HepG2 (cell line): Measurements from ENCODE around the gene RIPK1. TPM values are rescaled to one million over a fixed set of nuclear protein-coding genes. Genes with fewer than 3 reads are reported as not detected.

ENCODE experiments used
- CBX2 ChIP-seq, 2 experiments: fragments of 200-600 bp in 1 of 2; sonication (generic); formaldehyde crosslinking in 1 of 2; IDR thresholded peaks; 2 replicates each; pipeline versions ENCODE4 v1.7.0 to v1.8.1; 2018 to 2022; ENCODE audit warnings: low read depth in 2 of 2, low read length in 1 of 2, mild to moderate bottlenecking in 1 of 2, missing genetic modification reagents in 1 of 2
- CEBPG ChIP-seq: IDR thresholded peaks from 2 replicates; pipeline ENCODE4 v1.6.1; 2016
- FOXC1 ChIP-seq: sonication (generic); formaldehyde crosslinking; IDR thresholded peaks from 2 replicates; pipeline ENCODE4 v1.8.0; 2022; ENCODE audit warnings: mild to moderate bottlenecking, missing genetic modification reagents, borderline replicate concordance
- HNRNPL ChIP-seq: fragments of 200-400 bp; formaldehyde crosslinking; IDR thresholded peaks from 2 replicates; pipeline ENCODE4 v1.6.1; 2017; ENCODE audit warnings: mild to moderate bottlenecking, low read depth, low read length
- HOXA9 ChIP-seq: sonication (generic); formaldehyde crosslinking; IDR thresholded peaks from 2 replicates; pipeline ENCODE4 v1.8.1; 2022; ENCODE audit warnings: missing genetic modification reagents, mild to moderate bottlenecking, moderate library complexity, borderline replicate concordance
- KLF16 ChIP-seq, 2 experiments: sonication (generic) in 1 of 2; formaldehyde crosslinking in 1 of 2; IDR thresholded peaks; 2 replicates each; pipeline versions ENCODE4 v1.6.1 to v1.8.0; 2016 to 2023; ENCODE audit warnings: missing genetic modification reagents in 2 of 2, missing compliant biosample characterization in 1 of 2
- NAIF1 ChIP-seq: sonication (generic); formaldehyde crosslinking; IDR thresholded peaks from 2 replicates; pipeline ENCODE4 v1.5.0; 2020; ENCODE audit warnings: mild to moderate bottlenecking, missing genetic modification reagents, borderline replicate concordance
- NCOA2 ChIP-seq: sonication (generic); formaldehyde crosslinking; IDR thresholded peaks from 2 replicates; pipeline ENCODE4 v1.8.0; 2022; ENCODE audit warnings: inconsistent platforms
- SIX4 ChIP-seq: sonication (generic); formaldehyde crosslinking; IDR thresholded peaks from 2 replicates; pipeline ENCODE4 v1.4.0; 2020; ENCODE audit warnings: missing genetic modification reagents
- SRSF1 ChIP-seq: fragments of 200-400 bp; formaldehyde crosslinking; optimal IDR thresholded peaks from 2 replicates; pipeline ENCODE3; 2017; ENCODE audit warnings: mild to moderate bottlenecking, low read depth, low read length, moderate library complexity
- SRSF4 ChIP-seq: fragments of 200-400 bp; formaldehyde crosslinking; IDR thresholded peaks from one replicate; pipeline ENCODE4 v1.6.1; 2018; ENCODE audit warnings: mild to moderate bottlenecking, low read depth, low read length, moderate library complexity; ENCODE audit not compliant: poor library complexity, severe bottlenecking
- TCF7L2 ChIP-seq: IDR thresholded peaks from 2 replicates; pipeline ENCODE4 v1.6.1; 2011; ENCODE audit warnings: mild to moderate bottlenecking, low read depth, low read length, moderate library complexity
- TP53 ChIP-seq: sonication (generic); formaldehyde crosslinking; conservative IDR thresholded peaks from 2 replicates; pipeline ENCODE4 v1.4.0; 2020; ENCODE audit warnings: missing genetic modification reagents
- ZNF263 ChIP-seq: sonication (generic); formaldehyde crosslinking; IDR thresholded peaks from 2 replicates; pipeline ENCODE4 v1.4.0; 2020; ENCODE audit warnings: missing genetic modification reagents
- ZNF510 ChIP-seq: sonication (generic); formaldehyde crosslinking; IDR thresholded peaks from 2 replicates; pipeline ENCODE4 v1.4.0; 2020; ENCODE audit warnings: low read depth, mild to moderate bottlenecking, missing genetic modification reagents
- ZNF589 ChIP-seq: sonication (generic); formaldehyde crosslinking; conservative IDR thresholded peaks from 2 replicates; pipeline ENCODE4 v1.8.0; 2022; ENCODE audit warnings: mild to moderate bottlenecking, moderate library complexity, missing genetic modification reagents
- ZNF678 ChIP-seq: sonication (generic); formaldehyde crosslinking; IDR thresholded peaks from 2 replicates; pipeline ENCODE4 v1.4.0; 2020; ENCODE audit warnings: mild to moderate bottlenecking, missing genetic modification reagents
- ZNF749 ChIP-seq: sonication (generic); formaldehyde crosslinking; IDR thresholded peaks from 2 replicates; pipeline ENCODE4 v1.8.0; 2022; ENCODE audit warnings: mild to moderate bottlenecking, missing genetic modification reagents, moderate library complexity, borderline replicate concordance
- polyA plus RNA-seq, 8 experiments: library from polyadenylated mRNA; depleted of rRNA in 3 of 8; stranded (reverse) in 7 of 8; unstranded in 1 of 8; fragments of >200 nt; fragmentation: Illumina TruSeq in 4 of 8; extraction: Trizol in 4 of 8; gene quantifications; 2 replicates each; pipeline versions ENCODE4 v1.2.1 to v1.2.3, GENCODE V29; 2011 to 2016; ENCODE audit warnings: low read depth in 4 of 8, missing spikeins in 1 of 8, mixed read lengths in 1 of 8; ENCODE audit not compliant: insufficient read depth in 1 of 8
- total RNA-seq, 5 experiments: library from RNA; depleted of rRNA; stranded (reverse); fragments of >200 nt; fragmentation: Illumina TruSeq; extraction: Trizol; gene quantifications; 2 replicates each; pipeline ENCODE4 v1.2.3, GENCODE V29; 2016; ENCODE audit warnings: low read depth in 1 of 5
- TF ChIP-seq, protein P1 (sequence below): sonication (generic); formaldehyde crosslinking; IDR thresholded peaks from 2 replicates; pipeline ENCODE4 v1.4.0; 2020; ENCODE audit warnings: missing genetic modification reagents
- TF ChIP-seq, protein P2 (sequence below): sonication (generic); formaldehyde crosslinking; IDR thresholded peaks from 2 replicates; pipeline ENCODE4 v1.4.0; 2020; ENCODE audit warnings: missing genetic modification reagents, mild to moderate bottlenecking, borderline replicate concordance
- TF ChIP-seq, protein P3 (sequence below): sonication (generic); formaldehyde crosslinking; IDR thresholded peaks from 2 replicates; pipeline ENCODE4 v1.5.0; 2020; ENCODE audit warnings: mild to moderate bottlenecking, missing genetic modification reagents
- TF ChIP-seq, protein P4 (sequence below): sonication (generic); formaldehyde crosslinking; IDR thresholded peaks from 2 replicates; pipeline ENCODE4 v1.5.0; 2020; ENCODE audit warnings: missing genetic modification reagents
- TF ChIP-seq, protein P5 (sequence below): IDR thresholded peaks from 2 replicates; pipeline ENCODE4 v1.6.1; 2016; ENCODE audit warnings: missing compliant biosample characterization, missing genetic modification reagents, borderline replicate concordance

The RIPK1 gene
- total and polyA plus RNA-seq, 2 of the 13 experiments (the other 11 are each of a cell fraction or from before 2014, with no cell fraction given), result 9.0 to 10.3 TPM

DNA sequence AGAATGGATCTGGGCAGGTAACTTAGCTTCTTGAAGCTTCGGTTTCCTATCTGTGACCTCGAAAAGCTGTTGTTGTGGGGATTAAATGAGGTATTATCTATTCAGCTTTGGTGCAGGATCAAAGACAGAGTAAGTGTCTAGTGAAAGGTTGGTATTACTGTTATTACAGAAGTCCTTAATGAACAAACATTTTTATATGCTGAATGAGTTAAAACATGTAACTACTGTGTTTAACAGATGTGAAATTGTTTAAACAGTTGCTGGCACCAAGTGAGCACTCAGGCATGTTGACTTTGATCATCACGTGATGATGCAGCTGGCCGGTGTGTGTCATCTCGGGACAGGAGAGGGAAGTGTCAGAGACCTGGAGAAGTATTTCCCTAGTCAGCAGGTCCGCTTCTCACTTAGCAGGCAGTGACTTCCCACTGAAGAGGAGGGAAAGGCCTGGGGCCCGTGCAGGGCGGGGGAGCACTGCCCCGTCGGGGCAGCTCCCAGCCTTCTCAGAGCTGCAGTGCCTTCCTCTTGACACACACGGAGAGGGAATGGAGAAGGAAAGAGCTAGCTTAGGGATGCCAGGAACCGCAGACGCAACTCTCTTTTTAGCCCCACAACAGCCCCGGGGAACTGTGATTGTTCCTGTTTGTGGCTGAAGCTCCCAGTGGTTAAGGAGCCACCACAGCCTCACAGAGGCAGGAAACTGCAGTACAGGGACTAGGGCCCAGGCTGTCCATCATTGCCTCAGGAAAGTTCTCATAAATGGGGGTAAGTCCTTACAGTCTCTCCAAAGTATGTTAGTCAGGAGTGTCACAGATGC is 71.0 kb downstream of the RIPK1 start (continued):
- TF ChIP-seq NAIF1 (CRISPR knock-in tag) (no peak), FOXC1 (CRISPR knock-in tag) (no peak), ZNF749 (CRISPR knock-in tag) (peak; percentile 82; the same call in 1 of the 2 replicates), HOXA9 (CRISPR knock-in tag) (no peak), TCF7L2 (no peak), CEBPG (CRISPR knock-in tag) (peak; percentile 77), NCOA2 (CRISPR knock-in tag) (peak; percentile 91), SRSF4 (no peak), SIX4 (CRISPR knock-in tag) (no peak; the same call in 1 of the 2 replicates), SRSF1 (no peak), ZNF589 (CRISPR knock-in tag) (no peak), ZNF510 (peak; percentile 91; the same call in 1 of the 2 replicates), ZNF263 (CRISPR knock-in tag) (peak; percentile 94), HNRNPL (no peak), CBX2 (IDR thresholded peaks at IDR 0.05; ENCODE audit: low read depth, low read length) (no peak), CBX2 (CRISPR knock-in tag; IDR thresholded peaks at IDR 0.05; ENCODE audit: low read depth) (no peak), ZNF678 (CRISPR knock-in tag) (no peak), KLF16 (CRISPR knock-in tag; IDR thresholded peaks at IDR 0.05) (peak in 1 of 2 experiments; percentile 79; a peak in 2 of 4 replicates), TP53 (CRISPR knock-in tag) (peak; percentile 43; the same call in 1 of the 2 replicates)
- TF ChIP-seq, protein P1, sequence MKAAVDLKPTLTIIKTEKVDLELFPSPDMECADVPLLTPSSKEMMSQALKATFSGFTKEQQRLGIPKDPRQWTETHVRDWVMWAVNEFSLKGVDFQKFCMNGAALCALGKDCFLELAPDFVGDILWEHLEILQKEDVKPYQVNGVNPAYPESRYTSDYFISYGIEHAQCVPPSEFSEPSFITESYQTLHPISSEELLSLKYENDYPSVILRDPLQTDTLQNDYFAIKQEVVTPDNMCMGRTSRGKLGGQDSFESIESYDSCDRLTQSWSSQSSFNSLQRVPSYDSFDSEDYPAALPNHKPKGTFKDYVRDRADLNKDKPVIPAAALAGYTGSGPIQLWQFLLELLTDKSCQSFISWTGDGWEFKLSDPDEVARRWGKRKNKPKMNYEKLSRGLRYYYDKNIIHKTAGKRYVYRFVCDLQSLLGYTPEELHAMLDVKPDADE (CRISPR knock-in tag), result no peak
- TF ChIP-seq, protein P2, sequence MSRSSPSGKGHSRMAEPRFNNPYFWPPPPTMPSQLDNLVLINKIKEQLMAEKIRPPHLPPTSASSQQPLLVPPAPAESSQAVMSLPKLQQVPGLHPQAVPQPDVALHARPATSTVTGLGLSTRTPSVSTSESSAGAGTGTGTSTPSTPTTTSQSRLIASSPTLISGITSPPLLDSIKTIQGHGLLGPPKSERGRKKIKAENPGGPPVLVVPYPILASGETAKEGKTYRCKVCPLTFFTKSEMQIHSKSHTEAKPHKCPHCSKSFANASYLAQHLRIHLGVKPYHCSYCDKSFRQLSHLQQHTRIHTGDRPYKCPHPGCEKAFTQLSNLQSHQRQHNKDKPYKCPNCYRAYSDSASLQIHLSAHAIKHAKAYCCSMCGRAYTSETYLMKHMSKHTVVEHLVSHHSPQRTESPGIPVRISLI (CRISPR knock-in tag), result no peak
- TF ChIP-seq, protein P3, sequence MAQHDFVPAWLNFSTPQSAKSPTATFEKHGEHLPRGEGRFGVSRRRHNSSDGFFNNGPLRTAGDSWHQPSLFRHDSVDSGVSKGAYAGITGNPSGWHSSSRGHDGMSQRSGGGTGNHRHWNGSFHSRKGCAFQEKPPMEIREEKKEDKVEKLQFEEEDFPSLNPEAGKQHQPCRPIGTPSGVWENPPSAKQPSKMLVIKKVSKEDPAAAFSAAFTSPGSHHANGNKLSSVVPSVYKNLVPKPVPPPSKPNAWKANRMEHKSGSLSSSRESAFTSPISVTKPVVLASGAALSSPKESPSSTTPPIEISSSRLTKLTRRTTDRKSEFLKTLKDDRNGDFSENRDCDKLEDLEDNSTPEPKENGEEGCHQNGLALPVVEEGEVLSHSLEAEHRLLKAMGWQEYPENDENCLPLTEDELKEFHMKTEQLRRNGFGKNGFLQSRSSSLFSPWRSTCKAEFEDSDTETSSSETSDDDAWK (CRISPR knock-in tag), result no peak
- TF ChIP-seq, protein P4, sequence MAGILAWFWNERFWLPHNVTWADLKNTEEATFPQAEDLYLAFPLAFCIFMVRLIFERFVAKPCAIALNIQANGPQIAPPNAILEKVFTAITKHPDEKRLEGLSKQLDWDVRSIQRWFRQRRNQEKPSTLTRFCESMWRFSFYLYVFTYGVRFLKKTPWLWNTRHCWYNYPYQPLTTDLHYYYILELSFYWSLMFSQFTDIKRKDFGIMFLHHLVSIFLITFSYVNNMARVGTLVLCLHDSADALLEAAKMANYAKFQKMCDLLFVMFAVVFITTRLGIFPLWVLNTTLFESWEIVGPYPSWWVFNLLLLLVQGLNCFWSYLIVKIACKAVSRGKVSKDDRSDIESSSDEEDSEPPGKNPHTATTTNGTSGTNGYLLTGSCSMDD, result no peak
- TF ChIP-seq, protein P5, sequence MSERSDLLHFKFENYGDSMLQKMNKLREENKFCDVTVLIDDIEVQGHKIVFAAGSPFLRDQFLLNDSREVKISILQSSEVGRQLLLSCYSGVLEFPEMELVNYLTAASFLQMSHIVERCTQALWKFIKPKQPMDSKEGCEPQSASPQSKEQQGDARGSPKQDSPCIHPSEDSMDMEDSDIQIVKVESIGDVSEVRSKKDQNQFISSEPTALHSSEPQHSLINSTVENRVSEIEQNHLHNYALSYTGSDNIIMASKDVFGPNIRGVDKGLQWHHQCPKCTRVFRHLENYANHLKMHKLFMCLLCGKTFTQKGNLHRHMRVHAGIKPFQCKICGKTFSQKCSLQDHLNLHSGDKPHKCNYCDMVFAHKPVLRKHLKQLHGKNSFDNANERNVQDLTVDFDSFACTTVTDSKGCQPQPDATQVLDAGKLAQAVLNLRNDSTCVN (CRISPR knock-in tag), result 0 out of 2 replicates have a peak, but pooled peaks have one; percentile 64
